Subcutaneous adipose tissue (tissue), 4 donors: ENCODE data around the gene FAM53A. TPM values are rescaled to one million over a fixed set of nuclear protein-coding genes. Genes with fewer than 3 reads are reported as not detected.

Source experiments
- total RNA-seq, 4 donors: library from RNA; depleted of rRNA; stranded (reverse); fragments of >200 nt; gene quantifications; one replicate each; pipeline ENCODE4 v1.1.0, GENCODE V29; 2016
- TF ChIP-seq, protein P1 (sequence below): fragments of 450-650 bp; IDR thresholded peaks from one replicate; pipeline ENCODE4 v1.5.1; 2016; ENCODE audit warnings: low read depth, mild to moderate bottlenecking, control low read depth, antibody characterized with exemption, moderate library complexity

FAM53A gene
- total RNA-seq, 4 donors from 2014 or later: 1.5 to 5.9 (median 3.8) TPM

- TF ChIP-seq, protein P1, sequence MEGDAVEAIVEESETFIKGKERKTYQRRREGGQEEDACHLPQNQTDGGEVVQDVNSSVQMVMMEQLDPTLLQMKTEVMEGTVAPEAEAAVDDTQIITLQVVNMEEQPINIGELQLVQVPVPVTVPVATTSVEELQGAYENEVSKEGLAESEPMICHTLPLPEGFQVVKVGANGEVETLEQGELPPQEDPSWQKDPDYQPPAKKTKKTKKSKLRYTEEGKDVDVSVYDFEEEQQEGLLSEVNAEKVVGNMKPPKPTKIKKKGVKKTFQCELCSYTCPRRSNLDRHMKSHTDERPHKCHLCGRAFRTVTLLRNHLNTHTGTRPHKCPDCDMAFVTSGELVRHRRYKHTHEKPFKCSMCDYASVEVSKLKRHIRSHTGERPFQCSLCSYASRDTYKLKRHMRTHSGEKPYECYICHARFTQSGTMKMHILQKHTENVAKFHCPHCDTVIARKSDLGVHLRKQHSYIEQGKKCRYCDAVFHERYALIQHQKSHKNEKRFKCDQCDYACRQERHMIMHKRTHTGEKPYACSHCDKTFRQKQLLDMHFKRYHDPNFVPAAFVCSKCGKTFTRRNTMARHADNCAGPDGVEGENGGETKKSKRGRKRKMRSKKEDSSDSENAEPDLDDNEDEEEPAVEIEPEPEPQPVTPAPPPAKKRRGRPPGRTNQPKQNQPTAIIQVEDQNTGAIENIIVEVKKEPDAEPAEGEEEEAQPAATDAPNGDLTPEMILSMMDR: no peak
These were observed 7.2 kb downstream of the FAM53A start for GRCh38 chr4:1676605-1677525.

DNA sequence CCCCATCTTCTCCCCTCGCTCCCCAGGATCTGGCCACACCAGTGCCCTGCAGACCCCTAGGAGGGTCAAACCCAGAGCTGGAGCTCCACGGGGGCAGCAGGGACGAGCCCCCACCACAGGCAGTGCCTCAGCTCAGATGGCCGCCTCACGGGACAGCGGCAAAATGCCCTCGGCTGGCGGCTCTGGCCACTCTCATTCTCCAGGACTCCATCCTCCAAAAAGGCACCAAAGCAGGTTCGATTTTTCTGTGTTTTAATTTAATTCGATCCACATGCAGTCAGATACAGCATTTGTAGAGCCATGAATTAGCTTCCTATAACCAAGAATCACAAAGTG lies 8.3 kb downstream of the FAM53A start:
- TF ChIP-seq, protein P1: no peak

GRCh38 chr4:1675136-1675801 lies 8.8 kb downstream of the FAM53A start:
- TF ChIP-seq, protein P1: no peak

DNA sequence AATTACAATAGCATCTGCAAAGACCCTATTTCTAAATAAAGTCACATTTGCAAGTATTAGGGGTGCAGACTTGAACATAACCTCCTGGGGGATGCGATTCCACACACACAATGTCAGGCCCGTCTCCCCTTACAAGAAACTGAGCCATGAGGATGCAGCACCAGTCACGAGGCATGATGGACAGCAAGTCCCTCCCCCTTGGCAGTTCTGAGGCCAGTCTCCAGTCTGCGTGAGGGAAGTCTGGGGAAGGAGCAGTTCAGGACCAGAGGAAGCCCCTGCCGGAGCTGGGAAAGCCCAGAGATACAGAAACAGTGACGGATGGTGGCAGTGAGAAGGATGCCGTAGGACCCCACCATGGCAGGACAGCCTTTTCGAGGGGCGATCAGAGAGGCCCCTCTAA lies 9.4 kb downstream of the FAM53A start:
- TF ChIP-seq, protein P1: no peak

DNA sequence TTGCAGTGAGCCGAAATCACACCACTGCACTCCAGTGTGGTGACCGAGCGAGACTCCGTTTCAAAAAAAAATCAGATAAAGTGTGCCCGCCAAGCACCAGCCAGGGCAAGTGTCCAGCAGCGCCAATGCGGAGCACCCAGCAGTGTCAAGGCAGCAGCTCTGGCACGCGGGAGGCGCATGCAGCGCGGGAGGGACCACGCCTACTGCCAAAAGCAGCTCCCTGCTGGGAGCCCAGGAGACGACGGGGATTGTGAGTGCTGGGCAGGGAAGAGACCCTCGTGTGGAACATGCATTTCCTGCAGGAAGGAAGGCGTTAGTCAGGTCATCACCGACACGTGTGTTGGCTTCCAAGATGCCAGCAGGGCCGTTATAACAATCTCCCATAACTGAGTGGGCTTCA lies 10.4 kb downstream of the FAM53A start:
- TF ChIP-seq, protein P1: no peak

GRCh38 chr4:1670279-1670678 lies 13.8 kb downstream of the FAM53A start:
- TF ChIP-seq, protein P1: no peak

DNA sequence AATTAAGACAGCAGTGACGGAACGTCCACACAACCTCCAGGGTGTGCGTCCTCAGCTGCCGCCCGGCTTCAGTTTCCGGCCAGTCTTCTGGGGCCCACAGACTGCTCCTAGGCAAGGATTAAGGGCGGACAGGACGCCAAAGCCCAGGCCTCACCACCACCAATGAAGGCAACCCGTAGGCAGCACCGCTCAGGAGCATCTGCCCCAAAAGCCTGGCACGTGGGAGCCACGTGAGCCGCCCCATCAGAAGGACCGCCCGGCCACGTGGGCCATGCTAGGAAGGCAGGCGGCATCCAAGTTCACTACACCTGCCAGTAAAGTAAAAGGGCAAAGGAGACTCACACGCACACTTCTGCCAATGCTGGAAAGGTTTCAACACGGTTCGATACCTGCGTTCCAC lies 14.3 kb downstream of the FAM53A start:
- TF ChIP-seq, protein P1: no peak
